ENCODE data around the gene SAMD8.
"Not testable (repeated sequence)": the region's sequence is repeated elsewhere in the genome, so short reads cannot be mapped to it uniquely, and the experiment has no call there.

Gene SAMD8

DNA sequence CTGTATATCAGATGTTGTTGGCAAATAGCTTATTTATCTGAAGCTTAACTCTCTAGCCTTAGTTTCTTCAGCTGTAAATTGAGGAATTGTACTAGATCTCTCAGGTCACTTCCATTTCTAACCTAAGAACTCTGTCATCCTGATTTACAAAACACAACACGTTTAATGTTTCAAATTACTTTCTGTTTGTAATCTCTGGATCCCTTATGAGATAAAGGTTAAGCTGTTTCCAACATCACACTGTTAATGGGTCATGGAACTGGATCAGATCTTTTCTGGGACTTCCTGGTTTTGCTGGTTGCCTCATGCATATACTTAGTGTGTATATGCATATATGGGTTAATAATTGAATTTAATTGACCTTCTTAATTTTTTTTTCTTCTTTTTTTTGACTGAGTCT is 9.9 kb downstream of the SAMD8 start:
- in situ Hi-C loops (cut with HindIII; ENCODE audit: low pct_unique_long_range_greater_than_20kb, low sequenced_read_pairs): no loop called here
- DNase-seq (ENCODE audit: low read depth in 1 of 2, low spot score in 1 of 2): no peak

DNA sequence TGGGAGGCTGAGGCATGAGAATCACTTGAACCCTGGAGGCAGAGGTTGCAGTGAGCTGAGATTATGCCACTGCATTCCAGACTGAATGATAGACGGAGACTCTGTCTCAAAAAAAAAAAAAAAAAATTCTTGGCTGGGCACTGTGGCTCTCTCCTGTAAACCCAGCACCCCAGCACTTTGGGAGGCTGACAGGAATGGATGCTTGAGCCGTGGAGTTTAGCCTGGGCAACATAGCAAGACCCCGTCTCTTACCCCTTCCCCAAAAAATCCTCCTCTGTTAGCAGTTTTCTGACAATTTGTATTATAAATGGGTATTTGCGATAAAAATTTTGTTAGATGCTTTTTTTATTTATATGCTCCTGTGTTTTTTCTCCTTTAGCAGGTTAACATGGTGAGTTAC is 11.0 kb downstream of the SAMD8 start:
- in situ Hi-C loops (cut with HindIII; ENCODE audit: low pct_unique_long_range_greater_than_20kb, low sequenced_read_pairs): no loop called here
- TF ChIP-seq JUND (IDR thresholded peaks at IDR 0.05; ENCODE audit: low read depth): no peak
- DNase-seq (ENCODE audit: low read depth in 1 of 2, low spot score in 1 of 2): no peak

More for the DNA sequence above, 9.9 kb downstream of the SAMD8 start:
- TF ChIP-seq JUND (IDR thresholded peaks at IDR 0.05; ENCODE audit: low read depth): no peak

DNA sequence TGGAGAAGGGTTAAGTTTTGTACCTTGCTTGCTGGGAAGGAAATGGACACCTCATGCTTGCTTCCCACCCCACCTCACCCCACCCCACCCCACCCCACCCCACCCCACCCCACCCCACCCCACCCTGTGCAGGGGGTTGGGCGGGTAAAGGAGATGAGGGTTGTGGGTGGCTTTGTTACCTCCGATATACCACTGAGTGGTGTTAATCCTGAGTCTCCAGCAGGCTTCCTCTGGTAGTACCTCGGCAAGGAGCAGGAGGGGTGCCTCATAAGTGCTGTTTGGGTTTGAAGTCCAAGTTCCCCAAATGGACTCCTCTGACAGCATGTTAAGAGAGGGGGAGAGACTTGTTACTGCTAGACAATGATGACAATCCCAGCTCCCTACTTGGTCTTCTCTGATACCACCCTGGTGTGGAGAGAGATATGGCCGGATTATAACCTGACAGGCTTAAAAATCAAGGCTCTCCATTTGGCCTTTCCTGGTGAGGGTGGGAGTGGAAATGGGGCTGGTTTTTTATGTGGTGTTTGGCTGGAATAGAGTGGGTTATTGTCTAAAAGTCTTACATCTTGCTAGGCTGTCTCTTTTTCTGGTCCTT is 11.7 kb downstream of the SAMD8 start:
- DNase-seq (ENCODE audit: low read depth in 1 of 2, low spot score in 1 of 2): no peak
- in situ Hi-C loops (cut with HindIII; ENCODE audit: low pct_unique_long_range_greater_than_20kb, low sequenced_read_pairs): no loop called here
- no peak for TF ChIP-seq JUND (IDR thresholded peaks at IDR 0.05; ENCODE audit: low read depth)

DNA sequence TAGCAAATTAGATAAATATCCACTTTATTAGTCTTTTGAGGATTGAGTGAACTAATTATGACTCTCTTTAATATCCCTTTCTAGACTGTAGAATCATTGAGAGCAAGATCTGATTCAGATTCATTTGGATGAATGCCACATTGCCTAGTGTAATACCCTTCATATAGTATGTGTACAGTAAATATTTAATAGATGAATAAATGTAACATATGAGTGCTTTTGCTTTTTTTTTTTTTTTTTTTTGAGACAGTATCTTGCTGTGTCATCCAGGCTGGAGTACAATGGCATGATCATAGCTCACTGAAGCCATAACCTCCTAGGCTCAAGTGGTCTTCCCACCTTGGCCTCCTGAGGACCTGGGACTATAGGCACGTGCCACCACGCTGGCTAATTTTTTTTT is 14.8 kb downstream of the SAMD8 start:
- TF ChIP-seq JUND (IDR thresholded peaks at IDR 0.05; ENCODE audit: low read depth): no peak
- in situ Hi-C loops (cut with HindIII; ENCODE audit: low pct_unique_long_range_greater_than_20kb, low sequenced_read_pairs): no loop called here
- no peak for DNase-seq (ENCODE audit: low read depth in 1 of 2, low spot score in 1 of 2)

DNA sequence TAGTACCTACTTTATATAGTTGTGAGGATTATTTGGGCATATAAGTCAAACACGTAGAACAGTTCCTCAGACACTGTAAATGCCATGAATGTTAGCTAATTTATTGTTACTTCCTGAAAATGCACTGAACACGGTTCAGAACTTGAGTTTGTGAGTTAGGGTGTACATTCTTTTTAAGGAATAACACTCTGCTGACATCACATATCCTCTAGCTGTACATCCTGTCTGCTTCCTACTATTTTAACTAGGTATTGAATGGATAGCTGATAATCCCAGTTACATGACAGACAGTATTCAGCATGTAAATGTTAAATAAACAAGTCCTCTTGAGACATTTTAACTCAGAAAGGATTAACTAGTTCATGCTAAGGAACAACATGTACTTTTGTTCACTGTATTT is 16.0 kb downstream of the SAMD8 start:
- in situ Hi-C loops (cut with HindIII; ENCODE audit: low pct_unique_long_range_greater_than_20kb, low sequenced_read_pairs): no loop called here
- DNase-seq (ENCODE audit: low read depth in 1 of 2, low spot score in 1 of 2): no peak
- no peak for TF ChIP-seq JUND (IDR thresholded peaks at IDR 0.05; ENCODE audit: low read depth)

DNA sequence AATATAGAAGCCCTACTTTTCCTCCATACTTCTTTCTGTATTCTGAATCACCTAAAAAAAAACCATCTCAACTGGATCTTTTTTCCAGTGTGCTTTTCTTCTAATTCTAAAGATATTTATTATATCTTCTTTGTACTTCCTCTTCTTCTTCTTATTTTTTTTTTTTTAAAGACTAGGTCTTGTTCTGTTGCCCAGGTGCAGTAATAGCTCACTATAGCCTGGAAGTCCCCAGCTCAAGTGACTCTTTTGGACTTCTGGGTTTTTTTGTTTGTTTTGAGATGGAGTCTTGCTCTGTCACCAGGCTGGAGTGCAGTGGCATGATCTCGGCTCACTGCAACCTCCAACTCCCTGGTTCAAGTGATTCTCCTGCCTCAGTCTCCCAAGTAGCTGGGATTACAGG is 17.5 kb downstream of the SAMD8 start:
- DNase-seq (ENCODE audit: low read depth in 1 of 2, low spot score in 1 of 2); in situ Hi-C loops (cut with HindIII; ENCODE audit: low pct_unique_long_range_greater_than_20kb, low sequenced_read_pairs): not testable (repeated sequence)

DNA sequence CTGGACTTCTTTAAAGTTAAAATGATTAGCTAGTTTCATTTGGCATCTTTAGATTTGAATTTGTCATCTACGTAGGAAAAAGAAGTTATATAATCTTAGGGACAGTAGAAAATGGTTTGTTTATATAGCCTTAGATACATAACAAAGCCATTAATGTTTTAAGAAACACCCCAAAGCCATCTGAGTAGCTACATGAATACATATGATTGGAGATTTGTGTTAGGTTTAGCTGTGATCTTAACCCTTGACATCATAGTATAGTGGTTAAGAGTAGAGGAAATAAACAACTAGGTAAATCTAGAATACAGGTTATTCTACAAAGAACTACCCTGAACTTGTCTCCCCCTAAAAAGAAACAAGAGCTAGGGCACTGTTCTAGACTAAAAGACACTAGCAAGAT is 18.1 kb downstream of the SAMD8 start:
- in situ Hi-C loops (cut with HindIII; ENCODE audit: low pct_unique_long_range_greater_than_20kb, low sequenced_read_pairs): no loop called here
- TF ChIP-seq JUND (IDR thresholded peaks at IDR 0.05; ENCODE audit: low read depth): no peak
- DNase-seq (ENCODE audit: low read depth in 1 of 2, low spot score in 1 of 2): no peak

DNA sequence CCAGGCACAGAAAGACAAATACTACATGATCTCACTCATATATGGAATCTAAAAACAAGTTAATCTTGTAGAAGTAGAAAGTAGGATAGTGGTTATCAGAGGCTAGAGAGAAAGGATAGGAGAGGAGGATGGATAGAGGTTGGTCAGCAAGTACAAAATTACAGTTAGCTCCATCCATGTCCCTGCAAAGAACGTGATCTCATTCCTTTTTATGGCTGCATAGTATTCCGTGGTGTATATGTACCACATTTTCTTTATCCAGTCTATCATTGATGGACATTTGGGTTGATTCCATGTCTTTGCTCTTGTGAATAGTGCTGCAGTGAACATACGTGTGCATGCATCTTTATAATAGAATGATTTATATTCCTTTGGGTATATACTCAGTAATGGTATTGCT is 22.2 kb downstream of the SAMD8 start:
- in situ Hi-C loops (cut with HindIII; ENCODE audit: low pct_unique_long_range_greater_than_20kb, low sequenced_read_pairs); DNase-seq (ENCODE audit: low read depth in 1 of 2, low spot score in 1 of 2): not testable (repeated sequence)

DNA sequence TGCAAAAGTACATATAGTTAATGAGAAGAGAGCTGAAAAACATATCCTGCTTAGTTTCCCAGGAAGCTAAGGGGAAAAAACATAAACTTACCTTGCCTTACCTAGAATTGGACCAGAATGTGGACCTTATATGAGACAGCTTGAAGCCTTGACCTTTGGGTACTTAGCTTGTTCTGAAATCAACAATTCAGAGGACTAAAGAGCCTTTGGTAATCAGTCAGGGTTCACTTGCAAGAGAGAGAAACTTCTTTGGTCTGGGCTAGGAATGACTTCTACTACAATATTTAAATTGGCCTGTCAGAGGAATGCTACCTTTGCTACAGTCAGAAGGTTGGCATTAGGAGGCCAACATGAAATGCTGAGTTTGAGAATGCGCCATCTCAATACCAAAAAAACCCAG is 24.9 kb downstream of the SAMD8 start:
- no peak for DNase-seq (ENCODE audit: low read depth in 1 of 2, low spot score in 1 of 2)
- in situ Hi-C loops (cut with HindIII; ENCODE audit: low pct_unique_long_range_greater_than_20kb, low sequenced_read_pairs): no loop called here
- no peak for TF ChIP-seq JUND (IDR thresholded peaks at IDR 0.05; ENCODE audit: low read depth)

DNA sequence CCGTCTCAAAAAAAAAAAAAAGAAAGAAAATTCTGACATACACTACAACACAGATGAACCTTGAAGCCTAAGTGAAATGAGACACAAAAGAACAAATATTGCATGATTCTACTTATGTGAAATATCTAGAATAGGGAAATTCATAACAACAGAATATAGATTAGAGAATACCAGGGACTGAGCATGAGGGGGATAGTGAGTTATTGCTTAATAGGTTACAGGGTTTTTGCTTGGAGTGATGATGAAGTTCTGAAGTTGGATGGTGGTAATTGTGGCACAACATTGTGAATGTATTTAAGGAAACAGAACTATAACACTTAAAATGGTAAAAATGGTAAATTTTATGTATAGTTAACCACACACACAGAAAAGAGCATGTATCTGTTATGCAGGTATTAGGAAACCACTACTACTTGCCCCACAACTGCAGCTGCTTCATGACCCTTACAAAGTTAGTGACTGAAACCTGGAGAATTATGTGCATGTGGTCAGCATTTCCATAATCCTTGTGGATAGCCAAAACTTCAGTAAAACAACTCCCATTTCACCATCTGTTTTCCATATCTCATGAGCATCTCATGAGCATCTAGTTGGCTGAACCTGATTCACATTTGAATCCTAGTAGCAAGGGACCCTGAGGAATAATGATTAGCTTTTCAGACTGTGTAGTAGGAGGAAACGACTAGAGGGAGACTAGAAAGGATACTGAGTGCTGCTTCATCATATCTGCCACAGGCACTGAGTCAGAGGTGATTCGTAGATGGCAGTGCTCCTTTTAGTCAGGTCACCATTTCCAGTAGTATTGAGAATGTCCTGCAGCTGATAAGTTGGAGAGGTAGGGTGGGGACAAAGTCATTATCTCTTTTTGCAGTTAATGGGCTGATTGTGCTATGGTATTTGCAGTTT is 26.3 kb downstream of the SAMD8 start:
- in situ Hi-C loops (cut with HindIII; ENCODE audit: low pct_unique_long_range_greater_than_20kb, low sequenced_read_pairs): no loop called here
- no peak for TF ChIP-seq JUND (IDR thresholded peaks at IDR 0.05; ENCODE audit: low read depth)
- no peak for DNase-seq (ENCODE audit: low read depth in 1 of 2, low spot score in 1 of 2)

DNA sequence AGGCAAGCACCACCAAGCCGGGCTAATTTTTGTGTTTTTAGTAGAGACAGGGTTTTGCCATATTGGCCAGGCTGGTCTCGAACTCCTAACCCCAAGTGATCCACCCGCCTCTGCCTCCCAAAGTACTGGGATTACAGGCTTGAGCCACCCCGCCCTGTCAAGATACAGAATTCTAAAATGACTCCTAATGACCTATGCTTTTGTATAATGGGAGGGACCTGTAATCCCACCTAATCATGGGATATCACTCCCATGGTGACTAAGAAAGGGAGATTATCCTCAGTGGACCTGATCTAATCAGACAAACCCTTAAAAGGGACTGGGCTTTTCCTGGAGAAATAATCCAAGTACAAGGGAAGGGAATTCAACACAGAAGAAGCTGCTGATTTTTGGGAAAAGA is 28.8 kb downstream of the SAMD8 start:
- in situ Hi-C loops (cut with HindIII; ENCODE audit: low pct_unique_long_range_greater_than_20kb, low sequenced_read_pairs): no loop called here
- no peak for TF ChIP-seq JUND (IDR thresholded peaks at IDR 0.05; ENCODE audit: low read depth)
- no peak for DNase-seq (ENCODE audit: low read depth in 1 of 2, low spot score in 1 of 2)

DNA sequence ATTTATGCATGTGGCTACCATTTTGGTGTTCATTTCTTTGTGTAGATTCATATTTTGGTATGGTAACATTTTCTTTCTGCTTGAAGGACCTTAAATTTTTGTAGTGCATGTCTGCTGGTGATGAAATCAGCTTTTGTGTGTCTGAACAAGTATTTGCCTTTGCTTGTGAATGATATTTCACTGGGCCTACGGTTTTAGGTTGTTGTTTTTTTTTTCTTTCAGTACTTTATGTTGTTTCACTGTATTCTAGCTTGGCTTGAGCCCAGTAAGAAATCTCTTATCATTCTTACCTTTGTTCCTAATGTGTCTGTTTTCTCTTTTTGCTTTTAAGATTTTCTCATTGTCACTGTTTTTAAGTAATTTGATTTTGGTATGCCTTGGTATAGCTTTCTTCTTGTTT is 31.9 kb downstream of the SAMD8 start:
- no peak for DNase-seq (ENCODE audit: low read depth in 1 of 2, low spot score in 1 of 2)
- TF ChIP-seq JUND (IDR thresholded peaks at IDR 0.05; ENCODE audit: low read depth): no peak
- in situ Hi-C loops (cut with HindIII; ENCODE audit: low pct_unique_long_range_greater_than_20kb, low sequenced_read_pairs): no loop called here

DNA sequence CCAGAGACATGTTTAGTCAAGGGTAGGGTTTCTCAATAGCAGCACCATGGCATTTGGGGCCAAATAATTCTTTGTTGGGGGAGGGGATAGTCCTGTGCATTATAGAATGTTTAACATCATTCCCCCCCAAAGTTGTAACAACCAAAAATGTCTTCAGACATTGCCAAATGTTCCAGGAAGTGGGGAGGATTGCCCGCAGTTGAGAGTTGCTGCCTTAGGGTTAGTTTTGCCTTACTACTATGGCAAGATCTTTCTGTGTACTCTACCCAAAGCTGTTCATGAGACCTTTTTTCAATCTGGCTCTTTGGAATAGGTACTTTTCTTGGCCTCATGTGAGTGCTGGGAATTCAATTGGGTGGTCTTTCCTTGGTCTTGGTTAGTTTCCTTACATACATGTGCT is 34.1 kb downstream of the SAMD8 start:
- in situ Hi-C loops (cut with HindIII; ENCODE audit: low pct_unique_long_range_greater_than_20kb, low sequenced_read_pairs): no loop called here
- no peak for TF ChIP-seq JUND (IDR thresholded peaks at IDR 0.05; ENCODE audit: low read depth)
- no peak for DNase-seq (ENCODE audit: low read depth in 1 of 2, low spot score in 1 of 2)

DNA sequence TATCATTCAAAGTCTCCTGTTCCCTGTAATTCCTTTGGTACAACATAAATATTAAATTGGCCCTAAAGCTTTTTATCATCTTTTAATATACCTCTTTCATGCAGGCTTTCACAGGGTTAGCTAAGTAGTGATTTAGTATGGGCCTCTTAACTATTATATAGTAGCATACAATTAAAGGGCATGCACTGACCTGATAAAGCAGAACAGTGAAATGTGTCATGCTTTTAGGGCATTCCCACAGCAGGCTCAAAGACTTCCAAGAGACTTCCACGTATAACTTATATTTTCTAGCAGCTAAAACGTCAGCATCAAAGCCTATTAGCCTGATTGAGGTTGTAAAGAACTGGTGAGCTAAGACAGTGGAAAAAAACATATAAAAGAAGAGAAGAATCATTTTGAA is 35.3 kb downstream of the SAMD8 start:
- in situ Hi-C loops (cut with HindIII; ENCODE audit: low pct_unique_long_range_greater_than_20kb, low sequenced_read_pairs): no loop called here
- no peak for TF ChIP-seq JUND (IDR thresholded peaks at IDR 0.05; ENCODE audit: low read depth)
- no peak for DNase-seq (ENCODE audit: low read depth in 1 of 2, low spot score in 1 of 2)
